Endometrium (tissue), 2 donors: ENCODE data around the gene KRT32.
"Not testable (repeated sequence)": the region's sequence is repeated elsewhere in the genome, so short reads cannot be mapped to it uniquely, and the experiment has no call there.

Experiments
- FAIRE-seq: peaks from 2 replicates; lab custom pipeline; 2012; peaks lifted over from hg19 to GRCh38; lab: Jason Lieb, UNC
- donor health status: control.
- donor health status: control.

The KRT32 gene

GRCh38 chr17:41428591-41429291, 38.4 kb downstream of the KRT32 start:
- FAIRE-seq = no peak

- no peak for FAIRE-seq
Measured at GRCh38 chr17:41424111-41424635, 43.0 kb downstream of the KRT32 start, which contains the start of gene KRT37. KRT37 (minus strand) TSS chr17:41424585; CDS start chr17:41424523, 62 bp downstream.

GRCh38 chr17:41422586-41422985, 44.6 kb downstream of the KRT32 start:
- FAIRE-seq = not testable (repeated sequence)

GRCh38 chr17:41421617-41422016, 45.6 kb downstream of the KRT32 start:
- FAIRE-seq = peak; percentile 46

GRCh38 chr17:41421116-41421515, 46.1 kb downstream of the KRT32 start:
- no peak for FAIRE-seq

GRCh38 chr17:41420134-41420533, 47.1 kb downstream of the KRT32 start:
- no peak for FAIRE-seq

- no peak for FAIRE-seq
Measured at GRCh38 chr17:41419716-41420115, 47.5 kb downstream of the KRT32 start.

- no peak for FAIRE-seq
Measured at GRCh38 chr17:41418116-41418860, 48.9 kb downstream of the KRT32 start.

GRCh38 chr17:41417576-41418015, 49.6 kb downstream of the KRT32 start:
- FAIRE-seq = peak; percentile 86

GRCh38 chr17:41417127-41417526, 50.1 kb downstream of the KRT32 start:
- FAIRE-seq = no peak

- peak; percentile 64 for FAIRE-seq
Measured at GRCh38 chr17:41416479-41416878, 50.7 kb downstream of the KRT32 start.

- peak; percentile 99 for FAIRE-seq
Measured at GRCh38 chr17:41415833-41416335, 51.3 kb downstream of the KRT32 start.

- FAIRE-seq = no peak
Measured at GRCh38 chr17:41415411-41415810, 51.8 kb downstream of the KRT32 start.

GRCh38 chr17:41413982-41414381, 53.2 kb downstream of the KRT32 start:
- FAIRE-seq = no peak

GRCh38 chr17:41413353-41413957, 53.7 kb downstream of the KRT32 start:
- no peak for FAIRE-seq

GRCh38 chr17:41411072-41411840, 55.9 kb downstream of the KRT32 start:
- FAIRE-seq = no peak
